ENCODE data around the gene RNF115.

DNA sequence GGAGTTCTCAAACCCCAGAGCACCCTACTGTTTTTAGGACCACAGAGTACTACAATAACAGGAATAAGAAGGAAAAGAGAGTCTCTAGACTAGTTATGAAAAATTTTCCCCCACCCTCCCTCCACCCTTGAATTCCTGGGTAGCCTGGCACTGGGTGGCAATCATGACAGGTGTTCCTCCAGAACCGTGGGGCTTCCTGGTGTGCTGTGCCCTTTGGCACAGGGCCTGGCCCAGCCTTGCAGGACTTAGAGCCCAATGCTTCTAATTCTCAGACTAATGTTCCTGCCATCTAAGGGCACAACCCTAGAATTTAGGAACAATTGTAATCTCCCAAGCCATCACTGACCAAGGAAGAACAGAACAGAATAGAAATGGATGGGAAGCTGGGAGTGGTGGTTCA lies 106.1 kb downstream of the RNF115 start:
- TF ChIP-seq, protein P1, sequence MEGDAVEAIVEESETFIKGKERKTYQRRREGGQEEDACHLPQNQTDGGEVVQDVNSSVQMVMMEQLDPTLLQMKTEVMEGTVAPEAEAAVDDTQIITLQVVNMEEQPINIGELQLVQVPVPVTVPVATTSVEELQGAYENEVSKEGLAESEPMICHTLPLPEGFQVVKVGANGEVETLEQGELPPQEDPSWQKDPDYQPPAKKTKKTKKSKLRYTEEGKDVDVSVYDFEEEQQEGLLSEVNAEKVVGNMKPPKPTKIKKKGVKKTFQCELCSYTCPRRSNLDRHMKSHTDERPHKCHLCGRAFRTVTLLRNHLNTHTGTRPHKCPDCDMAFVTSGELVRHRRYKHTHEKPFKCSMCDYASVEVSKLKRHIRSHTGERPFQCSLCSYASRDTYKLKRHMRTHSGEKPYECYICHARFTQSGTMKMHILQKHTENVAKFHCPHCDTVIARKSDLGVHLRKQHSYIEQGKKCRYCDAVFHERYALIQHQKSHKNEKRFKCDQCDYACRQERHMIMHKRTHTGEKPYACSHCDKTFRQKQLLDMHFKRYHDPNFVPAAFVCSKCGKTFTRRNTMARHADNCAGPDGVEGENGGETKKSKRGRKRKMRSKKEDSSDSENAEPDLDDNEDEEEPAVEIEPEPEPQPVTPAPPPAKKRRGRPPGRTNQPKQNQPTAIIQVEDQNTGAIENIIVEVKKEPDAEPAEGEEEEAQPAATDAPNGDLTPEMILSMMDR (IDR thresholded peaks at IDR 0.05): no peak
- TF ChIP-seq POLR2AphosphoS5 (IDR thresholded peaks at IDR 0.05) (no peak), POLR2A (IDR thresholded peaks at IDR 0.05; ENCODE audit: low read depth) (no peak), EP300 (IDR thresholded peaks at IDR 0.05) (no peak)

All from esophagus muscularis mucosa (tissue), 4 donors.